Lung (tissue), 12 donors: ENCODE data around the gene COL4A4. TPM values are rescaled to one million over a fixed set of nuclear protein-coding genes. Genes with fewer than 3 reads are reported as not detected.

Experiments
- ATAC-seq: fragments of 200-7000 bp; cut with Tn5 transposase; one replicate; pipeline ENCODE4 v1.9.1; 2020; ENCODE audit warnings: moderate number of reproducible peaks; ENCODE audit not compliant: insufficient read depth, low FRiP score
- DNase-seq, 3 donors: peaks; one replicate each; pipeline ENCODE4 v3.0.0-alpha.2; 2013 to 2017
- H3K27ac ChIP-seq, 2 donors: one replicate each; pipeline ENCODE4 v1.5.1; 2013; ENCODE audit warnings: mild to moderate bottlenecking in 2 of 2, moderate library complexity in 2 of 2, control low read depth in 1 of 2, inconsistent platforms in 1 of 2, low read depth in 1 of 2, low read length in 1 of 2
- H3K27me3 ChIP-seq, 3 donors: one replicate each; pipeline ENCODE4 v1.5.1; 2013; ENCODE audit warnings: low read length in 2 of 3; ENCODE audit not compliant: control insufficient read depth in 3 of 3, insufficient read depth in 3 of 3
- H3K36me3 ChIP-seq, 4 donors: one replicate each; pipeline ENCODE4 v1.5.1; 2013; ENCODE audit warnings: low read length in 4 of 4, mild to moderate bottlenecking in 1 of 4, moderate library complexity in 1 of 4; ENCODE audit not compliant: control insufficient read depth in 4 of 4, insufficient read depth in 4 of 4
- H3K4me1 ChIP-seq, 5 donors: one replicate each; pipeline ENCODE4 v1.5.1; 2013; ENCODE audit warnings: low read length in 5 of 5, mild to moderate bottlenecking in 2 of 5, moderate library complexity in 1 of 5; ENCODE audit not compliant: control insufficient read depth in 5 of 5, insufficient read depth in 5 of 5
- H3K4me3 ChIP-seq: one replicate; pipeline ENCODE4 v1.5.1; 2013; ENCODE audit warnings: mild to moderate bottlenecking, control low read depth, moderate library complexity
- H3K9ac ChIP-seq, 2 donors: one replicate each; pipeline ENCODE4 v1.5.1; 2013; ENCODE audit warnings: low read length in 2 of 2, control low read depth in 1 of 2; ENCODE audit not compliant: insufficient read depth in 1 of 2
- H3K9me3 ChIP-seq, 4 donors: one replicate each; pipeline ENCODE4 v1.5.1; 2013; ENCODE audit warnings: low read length in 3 of 4, mild to moderate bottlenecking in 1 of 4, moderate library complexity in 1 of 4; ENCODE audit not compliant: control insufficient read depth in 4 of 4, insufficient read depth in 3 of 4
- WGBS, 2 donors: extraction: QIAGEN DNeasy Blood & Tissue Kit; methylation state at CpG; one replicate each; pipeline ENCODE4 v1.1.7; 2013; 5-methylcytosine and 5-hydroxymethylcytosine counted together
- polyA plus RNA-seq, 2 donors: library from polyadenylated mRNA; stranded (reverse); fragments of 200-250 nt; gene quantifications; one replicate each; pipeline ENCODE4 v1.2.1, GENCODE V29; 2013
- total RNA-seq, 2 donors: library from RNA; depleted of rRNA in 1 of 2; stranded (reverse); fragments of >200 nt in 1 of 2; gene quantifications; one replicate each; pipeline ENCODE4 v1.2.1, GENCODE V29; 2014 to 2021
- TF ChIP-seq, protein P1 (sequence below): IDR thresholded peaks from 2 replicates; pipeline ENCODE4 v1.5.1; 2012; ENCODE audit warnings: mild to moderate bottlenecking; ENCODE audit errors: control extremely low read depth, extremely low read depth
- donor health status: control.
- donor health status: control.
- donor health status: Bipolar disorder and iron deficiency.
- donor health status: healthy.
- donor health status: DM: yes; HTN: yes; CAD: no.

The COL4A4 gene
- total and polyA plus RNA-seq, 4 donors, result 2.7 to 20.1 (median 9.8) TPM

DNA sequence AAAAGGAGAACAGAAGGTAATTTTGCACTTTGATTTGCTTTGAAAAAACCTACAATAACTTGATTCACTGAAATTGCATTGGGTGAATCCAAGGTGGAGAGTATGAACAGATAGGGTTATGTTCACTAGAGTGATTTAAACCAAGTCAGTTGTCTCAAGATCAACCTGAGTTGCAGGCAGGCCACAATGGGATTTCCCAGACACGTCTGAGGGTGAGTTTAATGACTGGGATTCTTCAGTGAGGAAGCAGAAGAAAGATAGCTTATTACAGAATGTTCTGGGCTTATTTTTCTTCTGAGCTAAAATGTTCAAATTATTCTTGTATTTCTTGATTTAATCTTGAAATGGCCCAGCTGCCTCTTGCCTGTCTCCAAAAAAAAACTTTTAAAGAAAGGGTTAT is 20.1 kb downstream of the COL4A4 start:
- WGBS, 2 donors, result 57 to 63% methylated on average over 1 of the region's 1 CpG
- Histone ChIP-seq H3K27me3 (no peaks in the 10 kb centered on the region), H3K9me3 (peaks cover 0 to 4% (median 1%) of the 10 kb centered on the region in 4 donors), H3K9ac (no peak overlapping the region), H3K4me1 (peaks cover 0 to 4% (median 0%) of the 10 kb centered on the region in 5 donors), H3K4me3 (no peak overlapping the region), H3K36me3 (no peaks in the 10 kb centered on the region), H3K27ac (no peak overlapping the region)
- ATAC-seq (no peak), DNase-seq (no peak)
- TF ChIP-seq, protein P1, sequence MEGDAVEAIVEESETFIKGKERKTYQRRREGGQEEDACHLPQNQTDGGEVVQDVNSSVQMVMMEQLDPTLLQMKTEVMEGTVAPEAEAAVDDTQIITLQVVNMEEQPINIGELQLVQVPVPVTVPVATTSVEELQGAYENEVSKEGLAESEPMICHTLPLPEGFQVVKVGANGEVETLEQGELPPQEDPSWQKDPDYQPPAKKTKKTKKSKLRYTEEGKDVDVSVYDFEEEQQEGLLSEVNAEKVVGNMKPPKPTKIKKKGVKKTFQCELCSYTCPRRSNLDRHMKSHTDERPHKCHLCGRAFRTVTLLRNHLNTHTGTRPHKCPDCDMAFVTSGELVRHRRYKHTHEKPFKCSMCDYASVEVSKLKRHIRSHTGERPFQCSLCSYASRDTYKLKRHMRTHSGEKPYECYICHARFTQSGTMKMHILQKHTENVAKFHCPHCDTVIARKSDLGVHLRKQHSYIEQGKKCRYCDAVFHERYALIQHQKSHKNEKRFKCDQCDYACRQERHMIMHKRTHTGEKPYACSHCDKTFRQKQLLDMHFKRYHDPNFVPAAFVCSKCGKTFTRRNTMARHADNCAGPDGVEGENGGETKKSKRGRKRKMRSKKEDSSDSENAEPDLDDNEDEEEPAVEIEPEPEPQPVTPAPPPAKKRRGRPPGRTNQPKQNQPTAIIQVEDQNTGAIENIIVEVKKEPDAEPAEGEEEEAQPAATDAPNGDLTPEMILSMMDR, result no peak

DNA sequence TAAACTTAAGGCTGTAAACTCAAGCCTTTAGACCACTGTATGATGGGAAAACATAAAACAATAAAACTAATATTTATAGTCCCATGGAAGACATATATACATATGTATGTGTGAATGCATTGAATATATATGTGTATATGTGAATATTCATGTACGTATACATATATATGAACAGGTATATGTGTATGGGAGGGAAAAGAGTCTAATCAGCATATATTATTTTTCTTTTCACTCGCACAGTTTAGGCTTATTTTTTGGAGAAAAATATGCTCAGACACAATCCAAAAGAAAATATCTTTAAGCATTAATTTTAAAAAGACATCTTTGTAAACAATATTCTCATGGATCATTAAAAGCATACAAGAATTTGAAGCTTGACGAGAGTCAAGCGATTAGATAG is 22.7 kb downstream of the COL4A4 start:
- H3K9ac ChIP-seq, result no peak overlapping the region
- DNase-seq (no peak), ATAC-seq (no peak)
- no peaks in the 10 kb centered on the region for H3K27me3 ChIP-seq
- no peak overlapping the region for H3K4me3 ChIP-seq
- 82 to 88% methylated on average over 4 of the region's 4 CpGs for WGBS, 2 donors
- H3K36me3 ChIP-seq, result no peaks in the 10 kb centered on the region
- H3K27ac ChIP-seq, result no peak overlapping the region
- TF ChIP-seq, protein P1, result no peak
- peaks cover 0 to 4% (median 0%) of the 10 kb centered on the region in 5 donors for H3K4me1 ChIP-seq
- no peaks in the 10 kb centered on the region for H3K9me3 ChIP-seq

DNA sequence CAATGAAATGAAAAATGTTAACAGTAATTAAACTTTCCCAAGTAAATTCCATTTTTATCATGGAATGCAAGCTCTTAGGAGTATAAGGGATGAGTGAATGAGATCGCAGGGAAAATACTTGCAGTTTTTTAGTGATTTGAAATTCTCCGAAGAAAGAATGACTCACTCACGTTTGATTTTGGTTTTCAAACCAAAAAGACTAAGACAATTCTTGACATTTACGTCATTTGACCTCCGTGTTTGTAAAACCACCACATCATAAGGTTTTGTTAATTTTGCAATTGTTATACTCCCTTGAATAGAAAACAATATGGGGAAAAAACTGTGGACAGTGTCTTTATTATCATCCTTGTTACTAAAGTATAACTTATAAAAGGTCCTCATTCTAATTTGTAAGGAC is 29.4 kb downstream of the COL4A4 start:
- no peaks in the 10 kb centered on the region for H3K9me3 ChIP-seq
- TF ChIP-seq, protein P1, result no peak
- WGBS, 2 donors, result 82 to 87% methylated on average over 5 of the region's 5 CpGs
- DNase-seq (no peak), ATAC-seq (no peak)
- H3K4me1 ChIP-seq, result no peaks in the 10 kb centered on the region
- no peak overlapping the region for H3K9ac ChIP-seq
- H3K27me3 ChIP-seq, result no peaks in the 10 kb centered on the region
- H3K27ac ChIP-seq, result no peak overlapping the region
- no peak overlapping the region for H3K4me3 ChIP-seq
- no peaks in the 10 kb centered on the region for H3K36me3 ChIP-seq

DNA sequence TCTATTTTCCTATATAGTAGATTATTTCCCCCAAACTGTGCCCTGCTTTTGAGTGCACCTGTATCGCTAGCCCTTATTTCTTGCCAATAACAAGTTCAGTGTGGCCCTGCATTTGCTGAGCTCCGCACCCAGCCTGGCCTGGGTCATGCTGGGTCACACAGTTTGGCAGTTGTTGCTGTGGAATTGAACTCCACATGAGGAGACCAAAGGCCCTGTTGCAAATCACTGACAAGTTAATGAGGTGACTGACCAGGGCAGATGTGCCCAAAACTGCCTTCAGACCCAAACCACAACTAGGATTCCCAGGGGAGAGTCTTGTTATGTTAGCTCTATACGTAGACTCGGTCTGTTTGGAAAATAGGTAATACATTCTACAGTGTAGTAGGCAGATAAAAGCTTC is 31.0 kb downstream of the COL4A4 start:
- Histone ChIP-seq H3K4me1 (no peaks in the 10 kb centered on the region), H3K27ac (no peak overlapping the region), H3K9me3 (no peaks in the 10 kb centered on the region), H3K27me3 (peaks cover 0 to 1% (median under 1%) of the 10 kb centered on the region in 3 donors), H3K4me3 (no peak overlapping the region), H3K9ac (no peak overlapping the region), H3K36me3 (no peaks in the 10 kb centered on the region)
- 72 to 83% methylated on average over 4 of the region's 4 CpGs for WGBS, 2 donors
- DNase-seq (no peak), ATAC-seq (no peak)
- TF ChIP-seq, protein P1, result no peak
